ENCODE data around the gene MYO19.
A peak's percentile ranks its signal among the peaks of the same experiment; 100 is the strongest.

Gene MYO19

GRCh38 chr17:36547776-36548175, 13.1 kb upstream of the MYO19 start:
- DNase-seq: no peak
- Histone ChIP-seq H3K79me1 (ENCODE audit: low read length) (peaks cover 16% of the 10 kb centered on the region), H3K14ac (ENCODE audit: low read length) (no peak overlapping the region), H3K9ac (ENCODE audit: low read length) (no peak overlapping the region), H3K23ac (ENCODE audit: low read length) (no peak overlapping the region), H2BK12ac (ENCODE audit: low read length) (no peak overlapping the region), H3K27ac (ENCODE audit: low read depth, low read length) (no peak overlapping the region), H2BK5ac (ENCODE audit: low read depth, low read length, poor library complexity) (no peak overlapping the region), H4K91ac (ENCODE audit: low read depth, low read length) (no peak overlapping the region), H3K79me2 (ENCODE audit: control insufficient read depth, insufficient read depth, low read length, poor library complexity) (peaks cover 16% of the 10 kb centered on the region), H4K12ac (ENCODE audit: low read depth, low read length) (no peak overlapping the region), H3K4me1 (ENCODE audit: control insufficient read depth in 1 of 2, insufficient read depth in 2 of 2, low read length in 2 of 2) (peaks cover 0 to 3% of the 10 kb centered on the region in 2 experiments), H2AK5ac (ENCODE audit: low read length) (no peak overlapping the region), H4K8ac (ENCODE audit: low read depth, low read length) (no peak overlapping the region), H3K27me3 (ENCODE audit: insufficient read depth, low read length) (no peaks in the 10 kb centered on the region), H2AFZ (ENCODE audit: insufficient read depth, low read length, poor library complexity) (no peak overlapping the region), H2BK120ac (ENCODE audit: insufficient read depth, low read length, poor library complexity) (no peak overlapping the region), H3K18ac (ENCODE audit: low read length) (no peak overlapping the region), H3K4me3 (ENCODE audit: low read depth, low read length) (no peak overlapping the region), H3K9me3 (ENCODE audit: insufficient read depth, low read depth, low read length) (no peaks in the 10 kb centered on the region), H3K4me2 (ENCODE audit: low read length) (no peak overlapping the region), H3K36me3 (ENCODE audit: control insufficient read depth in 1 of 2, insufficient read depth in 2 of 2, low read length in 2 of 2) (peaks cover 0 to 4% of the 10 kb centered on the region in 2 experiments), H3K4ac (ENCODE audit: low read depth, low read length) (peak overlapping the region; percentile 99)

DNA sequence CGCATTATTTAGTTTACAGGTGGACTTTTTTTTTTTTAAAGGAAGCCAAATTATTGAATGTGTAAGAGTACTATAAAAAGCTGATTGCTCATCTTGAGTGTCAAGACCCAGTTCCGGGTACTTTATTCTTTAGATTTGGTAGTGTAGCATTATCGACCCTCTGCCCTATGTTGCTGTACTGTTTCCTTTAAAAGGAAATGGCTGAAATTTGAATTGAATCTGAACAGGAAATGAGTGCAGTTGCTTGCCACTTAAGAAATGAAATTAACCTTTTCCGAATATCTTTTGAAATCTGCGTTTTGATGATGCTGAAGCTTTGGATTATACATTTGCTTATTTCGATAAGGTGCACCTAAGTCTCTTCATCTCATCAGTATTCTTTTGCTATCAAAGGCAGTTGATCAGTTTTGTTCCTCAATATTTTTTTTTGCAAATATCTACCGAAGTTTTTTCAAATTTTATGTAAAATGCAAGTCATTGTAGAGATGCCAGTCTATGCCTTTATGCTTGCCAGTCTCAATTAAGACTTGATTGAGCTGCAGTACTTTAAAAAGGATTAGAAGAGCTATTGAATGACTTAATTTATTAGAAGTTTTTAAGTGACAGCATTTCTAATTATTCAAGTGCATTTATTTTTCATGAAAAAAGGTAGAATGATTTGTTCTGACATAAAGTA, 11.9 kb upstream of the MYO19 start:
- Histone ChIP-seq H3K9ac (ENCODE audit: low read length) (no peak overlapping the region), H3K9me3 (ENCODE audit: insufficient read depth, low read depth, low read length) (no peaks in the 10 kb centered on the region), H3K27ac (ENCODE audit: low read depth, low read length) (no peak overlapping the region), H3K4me2 (ENCODE audit: low read length) (peak overlapping the region; percentile 88), H3K27me3 (ENCODE audit: insufficient read depth, low read length) (no peaks in the 10 kb centered on the region), H3K79me2 (ENCODE audit: control insufficient read depth, insufficient read depth, low read length, poor library complexity) (peaks cover 16% of the 10 kb centered on the region), H3K4ac (ENCODE audit: low read depth, low read length) (no peak overlapping the region), H3K4me1 (ENCODE audit: control insufficient read depth in 1 of 2, insufficient read depth in 2 of 2, low read length in 2 of 2) (peaks cover 0 to 3% of the 10 kb centered on the region in 2 experiments), H2AFZ (ENCODE audit: insufficient read depth, low read length, poor library complexity) (no peak overlapping the region), H3K36me3 (ENCODE audit: control insufficient read depth in 1 of 2, insufficient read depth in 2 of 2, low read length in 2 of 2) (peaks cover 0 to 4% of the 10 kb centered on the region in 2 experiments), H3K14ac (ENCODE audit: low read length) (no peak overlapping the region), H4K12ac (ENCODE audit: low read depth, low read length) (no peak overlapping the region), H3K4me3 (ENCODE audit: low read depth, low read length) (no peak overlapping the region), H2BK120ac (ENCODE audit: insufficient read depth, low read length, poor library complexity) (no peak overlapping the region), H4K91ac (ENCODE audit: low read depth, low read length) (no peak overlapping the region), H4K8ac (ENCODE audit: low read depth, low read length) (no peak overlapping the region), H3K23ac (ENCODE audit: low read length) (no peak overlapping the region), H2AK5ac (ENCODE audit: low read length) (no peak overlapping the region), H2BK12ac (ENCODE audit: low read length) (no peak overlapping the region), H2BK5ac (ENCODE audit: low read depth, low read length, poor library complexity) (no peak overlapping the region), H3K18ac (ENCODE audit: low read length) (no peak overlapping the region), H3K79me1 (ENCODE audit: low read length) (peaks cover 16% of the 10 kb centered on the region)
- DNase-seq: no peak
- WGBS (ENCODE audit: extremely low coverage, insufficient coverage, insufficient read length): no CpG with 5 or more reads among the region's 7 CpGs

- WGBS (ENCODE audit: extremely low coverage, insufficient coverage, insufficient read length): no CpG with 5 or more reads among the region's 60 CpGs
- H3K18ac ChIP-seq (ENCODE audit: low read length): peak overlapping the region; percentile 95
- H3K27me3 ChIP-seq (ENCODE audit: insufficient read depth, low read length): no peaks in the 10 kb centered on the region
- H3K14ac ChIP-seq (ENCODE audit: low read length): peak overlapping the region; percentile 93
- H2BK12ac ChIP-seq (ENCODE audit: low read length): no peak overlapping the region
- H3K79me1 ChIP-seq (ENCODE audit: low read length): peaks cover 16% of the 10 kb centered on the region
- peaks cover 0 to 2% of the 10 kb centered on the region in 2 experiments for H3K36me3 ChIP-seq (ENCODE audit: control insufficient read depth in 1 of 2, insufficient read depth in 2 of 2, low read length in 2 of 2)
- H3K23ac ChIP-seq (ENCODE audit: low read length): no peak overlapping the region
- H3K4ac ChIP-seq (ENCODE audit: low read depth, low read length): peak overlapping the region; percentile 93
- H3K9me3 ChIP-seq (ENCODE audit: insufficient read depth, low read depth, low read length): no peaks in the 10 kb centered on the region
- peak overlapping the region; percentile 81 for H2AK5ac ChIP-seq (ENCODE audit: low read length)
- peak overlapping the region; percentile 82 for H2BK5ac ChIP-seq (ENCODE audit: low read depth, low read length, poor library complexity)
- H3K27ac ChIP-seq (ENCODE audit: low read depth, low read length): peak overlapping the region; percentile 91
- peaks cover 0 to 3% of the 10 kb centered on the region in 2 experiments for H3K4me1 ChIP-seq (ENCODE audit: control insufficient read depth in 1 of 2, insufficient read depth in 2 of 2, low read length in 2 of 2)
- H2BK120ac ChIP-seq (ENCODE audit: insufficient read depth, low read length, poor library complexity): peak overlapping the region; percentile 80
- peak overlapping the region; percentile 41 for H4K91ac ChIP-seq (ENCODE audit: low read depth, low read length)
- H3K4me2 ChIP-seq (ENCODE audit: low read length): peak overlapping the region; percentile 88
- peak overlapping the region; percentile 75 for H3K9ac ChIP-seq (ENCODE audit: low read length)
- H3K79me2 ChIP-seq (ENCODE audit: control insufficient read depth, insufficient read depth, low read length, poor library complexity): peaks cover 16% of the 10 kb centered on the region
- peak overlapping the region; percentile 85 for H4K12ac ChIP-seq (ENCODE audit: low read depth, low read length)
- peak overlapping the region; percentile 94 for H3K4me3 ChIP-seq (ENCODE audit: low read depth, low read length)
- peak overlapping the region; percentile 92 for H4K8ac ChIP-seq (ENCODE audit: low read depth, low read length)
- peak; percentile 96 to 97 for DNase-seq
- H2AFZ ChIP-seq (ENCODE audit: insufficient read depth, low read length, poor library complexity): peak overlapping the region; percentile 53
Measured at GRCh38 chr17:36545465-36546417, 11.1 kb upstream of the MYO19 start.

DNA sequence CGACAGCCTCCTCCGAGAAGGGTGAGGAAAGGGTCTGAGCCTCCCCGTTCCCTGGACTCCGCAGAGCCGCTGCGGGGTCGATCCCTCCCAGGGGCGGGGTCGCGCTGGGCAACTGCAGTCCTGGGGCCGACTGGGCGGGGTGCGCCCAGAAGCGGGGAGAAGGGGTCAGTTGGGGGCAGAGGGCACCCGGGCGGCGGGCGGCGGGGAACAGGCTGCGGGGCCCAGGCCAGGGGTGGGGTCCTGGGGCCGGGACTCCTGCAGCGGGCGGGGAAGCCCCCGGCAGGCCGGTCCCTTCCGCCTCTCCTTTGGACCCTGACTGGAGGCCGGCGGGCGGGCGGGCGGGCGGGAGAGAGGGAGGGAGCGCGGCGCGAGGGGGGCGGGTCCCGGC, 10.4 kb upstream of the MYO19 start:
- H3K23ac ChIP-seq (ENCODE audit: low read length): no peak overlapping the region
- H3K27me3 ChIP-seq (ENCODE audit: insufficient read depth, low read length): no peaks in the 10 kb centered on the region
- peak overlapping the region; percentile 98 for H4K91ac ChIP-seq (ENCODE audit: low read depth, low read length)
- peak overlapping the region; percentile 98 for H3K9ac ChIP-seq (ENCODE audit: low read length)
- H3K79me1 ChIP-seq (ENCODE audit: low read length): peaks cover 16% of the 10 kb centered on the region
- WGBS (ENCODE audit: extremely low coverage, insufficient coverage, insufficient read length): no CpG with 5 or more reads among the region's 38 CpGs
- H4K12ac ChIP-seq (ENCODE audit: low read depth, low read length): peak overlapping the region; percentile 95
- H3K36me3 ChIP-seq (ENCODE audit: control insufficient read depth in 1 of 2, insufficient read depth in 2 of 2, low read length in 2 of 2): peaks cover 0 to 2% of the 10 kb centered on the region in 2 experiments
- peak overlapping the region; percentile 97 for H4K8ac ChIP-seq (ENCODE audit: low read depth, low read length)
- peak overlapping the region; percentile 96 for H3K4me3 ChIP-seq (ENCODE audit: low read depth, low read length)
- H2AK5ac ChIP-seq (ENCODE audit: low read length): peak overlapping the region; percentile 21
- H3K4ac ChIP-seq (ENCODE audit: low read depth, low read length): peak overlapping the region; percentile 74
- H3K9me3 ChIP-seq (ENCODE audit: insufficient read depth, low read depth, low read length): no peaks in the 10 kb centered on the region
- peak overlapping the region; percentile 62 for H2BK120ac ChIP-seq (ENCODE audit: insufficient read depth, low read length, poor library complexity)
- peak overlapping the region; percentile 20 for H2AFZ ChIP-seq (ENCODE audit: insufficient read depth, low read length, poor library complexity)
- peak overlapping the region; percentile 71 for H2BK5ac ChIP-seq (ENCODE audit: low read depth, low read length, poor library complexity)
- H3K4me1 ChIP-seq (ENCODE audit: control insufficient read depth in 1 of 2, insufficient read depth in 2 of 2, low read length in 2 of 2): peaks cover 0 to 3% of the 10 kb centered on the region in 2 experiments
- no peak overlapping the region for H2BK12ac ChIP-seq (ENCODE audit: low read length)
- H3K27ac ChIP-seq (ENCODE audit: low read depth, low read length): peak overlapping the region; percentile 96
- H3K79me2 ChIP-seq (ENCODE audit: control insufficient read depth, insufficient read depth, low read length, poor library complexity): peaks cover 16% of the 10 kb centered on the region
- H3K4me2 ChIP-seq (ENCODE audit: low read length): peak overlapping the region; percentile 57
- H3K14ac ChIP-seq (ENCODE audit: low read length): peak overlapping the region; percentile 95
- no peak for DNase-seq
- peak overlapping the region; percentile 92 for H3K18ac ChIP-seq (ENCODE audit: low read length)

Measured in trophoblast cell (in vitro differentiated cells and primary cell).